Nephron progenitor cell (in vitro differentiated cells): ENCODE results near the gene METAP1.

ENCODE experiments used
- DNase-seq: peaks from one replicate; pipeline ENCODE4 v3.0.0; 2021
- H3K27ac Mint-ChIP-seq: 2 replicates; pipeline ENCODE4 v1.8.0; 2021; ENCODE audit warnings: mild to moderate bottlenecking, moderate library complexity, mixed read lengths
- H3K27me3 Mint-ChIP-seq: 2 replicates; pipeline ENCODE4 v1.8.0; 2021; ENCODE audit warnings: mild to moderate bottlenecking, low read depth, mixed read lengths; ENCODE audit not compliant: poor library complexity
- H3K36me3 Mint-ChIP-seq: 2 replicates; pipeline ENCODE4 v1.8.0; 2021; ENCODE audit warnings: low read depth, mixed read lengths
- H3K4me1 Mint-ChIP-seq: 2 replicates; pipeline ENCODE4 v1.8.0; 2021; ENCODE audit warnings: mixed read lengths
- H3K4me3 Mint-ChIP-seq: 2 replicates; pipeline ENCODE4 v1.8.0; 2021; ENCODE audit warnings: mild to moderate bottlenecking, moderate library complexity, mixed read lengths
- H3K9me3 Mint-ChIP-seq: 2 replicates; pipeline ENCODE4 v1.8.0; 2021; ENCODE audit warnings: mild to moderate bottlenecking, moderate library complexity, mixed read lengths
- TF ChIP-seq, protein P1 (sequence below): fragments of 200-600 bp; sonication (generic); IDR thresholded peaks from 2 replicates; pipeline ENCODE4 v1.5.0; 2021; ENCODE audit warnings: antibody characterized with exemption

METAP1 gene

DNA sequence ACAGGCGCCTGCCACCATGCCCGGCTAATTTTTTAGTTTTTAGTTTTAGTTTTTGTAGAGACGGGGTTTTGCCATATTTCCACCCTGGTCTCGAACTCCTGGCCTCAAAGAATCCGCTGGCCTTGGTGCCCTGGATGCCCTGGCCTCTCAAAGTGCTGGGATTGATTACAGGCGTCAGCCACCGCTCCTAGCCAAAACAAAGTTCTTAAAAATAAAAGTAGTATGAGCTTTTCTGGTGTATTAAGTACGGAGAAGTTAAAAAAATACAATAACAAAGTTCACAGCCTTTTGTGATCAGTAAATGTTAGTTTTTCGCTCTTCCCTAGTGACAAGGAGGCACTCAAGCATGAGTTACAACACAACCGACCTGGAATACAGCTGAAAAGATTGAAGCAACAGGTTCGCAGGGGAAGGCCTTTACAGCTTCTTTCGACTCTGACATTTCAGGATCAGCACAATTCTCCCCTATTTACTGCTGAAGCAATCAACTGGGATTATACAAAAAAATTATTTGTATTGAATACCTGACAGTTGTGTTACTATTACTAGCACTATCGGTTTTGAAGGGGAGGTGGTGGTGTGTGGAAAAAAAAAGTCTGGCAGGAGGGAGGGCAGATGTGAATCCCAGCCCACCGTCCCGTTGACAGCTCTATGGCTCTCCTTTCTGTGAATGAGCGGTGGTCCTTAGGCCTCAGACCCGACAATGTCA is 893 bp upstream of the METAP1 start:
- Mint-ChIP-seq H3K9me3 (peaks cover 7% of the 10 kb centered on the region), H3K27ac (peak overlapping the region; percentile 98), H3K36me3 (peaks cover 21% of the 10 kb centered on the region), H3K4me1 (peaks cover 25% of the 10 kb centered on the region), H3K4me3 (peak overlapping the region; percentile 87), H3K27me3 (no peaks in the 10 kb centered on the region)
- TF ChIP-seq, protein P1, sequence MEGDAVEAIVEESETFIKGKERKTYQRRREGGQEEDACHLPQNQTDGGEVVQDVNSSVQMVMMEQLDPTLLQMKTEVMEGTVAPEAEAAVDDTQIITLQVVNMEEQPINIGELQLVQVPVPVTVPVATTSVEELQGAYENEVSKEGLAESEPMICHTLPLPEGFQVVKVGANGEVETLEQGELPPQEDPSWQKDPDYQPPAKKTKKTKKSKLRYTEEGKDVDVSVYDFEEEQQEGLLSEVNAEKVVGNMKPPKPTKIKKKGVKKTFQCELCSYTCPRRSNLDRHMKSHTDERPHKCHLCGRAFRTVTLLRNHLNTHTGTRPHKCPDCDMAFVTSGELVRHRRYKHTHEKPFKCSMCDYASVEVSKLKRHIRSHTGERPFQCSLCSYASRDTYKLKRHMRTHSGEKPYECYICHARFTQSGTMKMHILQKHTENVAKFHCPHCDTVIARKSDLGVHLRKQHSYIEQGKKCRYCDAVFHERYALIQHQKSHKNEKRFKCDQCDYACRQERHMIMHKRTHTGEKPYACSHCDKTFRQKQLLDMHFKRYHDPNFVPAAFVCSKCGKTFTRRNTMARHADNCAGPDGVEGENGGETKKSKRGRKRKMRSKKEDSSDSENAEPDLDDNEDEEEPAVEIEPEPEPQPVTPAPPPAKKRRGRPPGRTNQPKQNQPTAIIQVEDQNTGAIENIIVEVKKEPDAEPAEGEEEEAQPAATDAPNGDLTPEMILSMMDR, result no peak
- DNase-seq, result no peak

DNA sequence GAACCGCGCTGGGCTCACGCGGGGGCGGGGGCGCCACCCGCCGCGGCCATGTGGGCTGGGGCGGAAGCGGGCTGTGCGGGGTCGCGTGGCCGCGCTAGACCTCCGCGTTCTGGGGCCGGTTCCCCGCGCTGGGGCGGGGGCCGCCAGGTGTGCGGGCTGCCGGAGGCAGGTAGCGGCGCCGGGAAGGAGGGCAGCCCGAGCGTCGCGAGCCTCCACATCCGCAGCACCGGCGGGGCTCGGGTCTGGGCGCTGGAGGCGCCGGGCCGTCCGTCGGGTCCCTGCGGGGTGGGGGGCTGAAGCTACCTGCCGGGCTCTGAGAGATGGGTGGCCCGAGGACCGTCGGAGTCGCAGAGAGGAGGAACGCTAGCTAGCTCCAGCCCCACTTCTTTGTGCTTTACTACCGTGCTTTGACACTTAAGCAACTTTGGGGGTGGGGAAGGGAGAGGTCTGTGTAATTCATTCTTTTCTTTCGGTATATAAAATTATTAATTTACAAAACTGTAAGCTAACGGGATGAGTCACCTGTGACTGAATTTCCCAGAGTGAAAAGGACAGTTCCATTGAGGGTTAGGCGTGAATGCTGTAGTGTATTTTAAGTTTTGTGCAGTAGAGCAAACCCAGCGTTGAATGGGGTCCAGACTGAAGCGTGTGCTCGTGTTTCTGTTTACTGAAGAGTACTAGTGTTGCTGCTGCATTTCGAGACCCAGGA is 689 bp downstream of the METAP1 start:
- no peak for DNase-seq
- Mint-ChIP-seq H3K4me3 (peak overlapping the region; percentile 87), H3K4me1 (peaks cover 25% of the 10 kb centered on the region), H3K36me3 (peaks cover 37% of the 10 kb centered on the region), H3K27ac (peak overlapping the region; percentile 66), H3K27me3 (no peaks in the 10 kb centered on the region), H3K9me3 (peaks cover 7% of the 10 kb centered on the region)
- TF ChIP-seq, protein P1, result no peak

DNA sequence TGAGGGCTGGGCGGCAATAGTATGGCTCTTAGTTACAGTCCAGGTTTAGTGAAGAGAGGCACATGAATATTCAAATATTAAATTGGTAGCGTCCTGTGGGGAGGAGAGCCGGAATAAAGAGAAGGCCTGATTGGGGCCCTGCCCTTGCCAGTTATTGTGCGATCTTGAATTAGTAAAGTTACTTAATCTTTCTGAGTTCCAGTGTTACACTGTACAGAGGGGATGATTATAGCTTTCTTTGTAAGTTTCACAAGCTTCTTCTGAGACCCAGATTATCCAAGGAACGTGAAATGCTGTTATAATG is 1.2 kb downstream of the METAP1 start:
- peak overlapping the region; percentile 66 for H3K27ac Mint-ChIP-seq

DNA sequence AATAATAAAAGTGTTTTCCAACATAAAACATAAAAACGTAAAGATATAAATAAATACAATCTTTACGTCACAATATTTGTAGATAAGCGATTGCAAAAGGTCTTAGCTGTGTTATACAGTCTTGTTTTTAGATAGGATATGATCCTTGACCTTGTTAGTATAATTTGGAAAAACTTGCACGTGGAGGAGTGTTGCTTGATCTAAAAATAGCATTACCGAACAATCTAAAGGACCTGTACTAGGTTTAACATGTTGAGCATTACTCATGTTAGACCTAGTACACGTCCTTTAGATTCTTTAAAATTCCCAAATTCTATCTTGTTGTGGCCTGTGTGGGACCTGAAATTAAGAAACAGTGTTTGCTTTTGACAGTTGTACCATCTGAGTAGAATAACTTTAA is 1.6 kb downstream of the METAP1 start:
- TF ChIP-seq, protein P1, result no peak
- Mint-ChIP-seq H3K36me3 (peaks cover 37% of the 10 kb centered on the region), H3K27ac (no peak overlapping the region), H3K27me3 (no peaks in the 10 kb centered on the region), H3K9me3 (peaks cover 7% of the 10 kb centered on the region), H3K4me3 (peak overlapping the region; percentile 87), H3K4me1 (peaks cover 25% of the 10 kb centered on the region)
- DNase-seq, result no peak

More for the DNA sequence above, 1.2 kb downstream of the METAP1 start:
- H3K9me3 Mint-ChIP-seq, result peaks cover 7% of the 10 kb centered on the region
- DNase-seq, result no peak
- H3K4me3 Mint-ChIP-seq, result peak overlapping the region; percentile 87
- TF ChIP-seq, protein P1, result no peak
- H3K4me1 Mint-ChIP-seq, result peaks cover 25% of the 10 kb centered on the region
- H3K27me3 Mint-ChIP-seq, result no peaks in the 10 kb centered on the region
- H3K36me3 Mint-ChIP-seq, result peaks cover 37% of the 10 kb centered on the region

DNA sequence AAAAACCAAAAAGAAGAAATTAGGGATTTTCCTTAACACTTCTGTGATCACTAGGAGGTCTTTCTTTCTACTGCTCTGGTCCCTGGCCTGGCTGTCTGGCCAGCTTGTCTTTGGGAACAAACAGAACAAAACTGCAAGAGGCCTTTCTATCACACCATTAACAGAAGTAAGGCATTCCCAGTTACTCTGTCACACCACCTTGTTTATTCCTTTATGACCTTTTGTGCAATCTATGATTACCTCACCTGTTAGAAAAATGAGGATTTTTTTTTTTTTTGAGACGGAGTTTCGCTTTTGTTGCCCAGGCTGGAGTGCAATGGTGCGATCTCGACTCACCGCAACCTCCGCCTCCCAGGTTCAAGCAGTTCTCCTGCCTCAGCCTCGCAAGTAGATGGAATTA is 3.0 kb downstream of the METAP1 start:
- H3K36me3 Mint-ChIP-seq, result peaks cover 43% of the 10 kb centered on the region
- TF ChIP-seq, protein P1, result no peak
- no peak for DNase-seq
- H3K4me3 Mint-ChIP-seq, result no peak overlapping the region
- H3K9me3 Mint-ChIP-seq, result peaks cover 7% of the 10 kb centered on the region
- H3K27ac Mint-ChIP-seq, result no peak overlapping the region
- no peaks in the 10 kb centered on the region for H3K27me3 Mint-ChIP-seq
- peaks cover 31% of the 10 kb centered on the region for H3K4me1 Mint-ChIP-seq

DNA sequence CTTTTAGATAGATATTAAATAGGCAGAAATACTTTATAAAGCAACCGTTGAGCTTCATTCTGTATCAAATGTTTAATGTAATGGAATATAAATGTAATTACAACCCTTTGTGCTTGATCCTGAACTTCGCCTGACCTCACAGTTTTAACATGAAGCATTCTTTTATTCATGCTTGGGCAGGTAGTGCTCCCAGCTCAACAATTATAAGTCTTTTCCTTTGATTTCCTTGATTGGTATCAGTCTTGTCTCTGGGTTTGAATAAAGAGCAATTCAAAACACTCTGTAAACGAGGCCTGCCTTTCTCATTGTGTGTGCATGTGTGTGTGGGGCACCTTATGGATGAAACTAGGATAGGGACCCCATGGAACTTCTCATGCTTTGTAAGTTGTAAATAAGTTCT is 6.8 kb downstream of the METAP1 start:
- Mint-ChIP-seq H3K27me3 (no peaks in the 10 kb centered on the region), H3K9me3 (peaks cover 7% of the 10 kb centered on the region), H3K4me1 (peaks cover 15% of the 10 kb centered on the region), H3K36me3 (peaks cover 75% of the 10 kb centered on the region), H3K27ac (no peak overlapping the region), H3K4me3 (no peak overlapping the region)
- TF ChIP-seq, protein P1, result no peak
- DNase-seq, result no peak
